HFFc6 (cell line): Measurements from ENCODE around the gene ZNF343. TPM values are rescaled to one million over a fixed set of nuclear protein-coding genes. Genes with fewer than 3 reads are reported as not detected.

Experiments used
- DNase-seq: peaks from one replicate; pipeline ENCODE4 v3.0.0-alpha.2; 2018
- H3K27ac Mint-ChIP-seq: 2 replicates; pipeline ENCODE4 v1.8.0; 2020; ENCODE audit warnings: mild to moderate bottlenecking, mixed read lengths
- H3K27me3 Mint-ChIP-seq: 2 replicates; pipeline ENCODE4 v1.8.0; 2021; ENCODE audit warnings: mild to moderate bottlenecking, moderate library complexity, mixed read lengths; ENCODE audit not compliant: insufficient read depth
- H3K36me3 Mint-ChIP-seq: 2 replicates; pipeline ENCODE4 v1.8.0; 2021; ENCODE audit warnings: low read depth, mixed read lengths
- H3K4me1 Mint-ChIP-seq: 2 replicates; pipeline ENCODE4 v1.8.0; 2020; ENCODE audit warnings: low read depth, mixed read lengths
- H3K4me3 Mint-ChIP-seq: 2 replicates; pipeline ENCODE4 v1.8.0; 2020; ENCODE audit warnings: mild to moderate bottlenecking, moderate library complexity, mixed read lengths
- H3K9me3 Mint-ChIP-seq: 2 replicates; pipeline ENCODE4 v1.8.0; 2020; ENCODE audit warnings: mild to moderate bottlenecking, mixed read lengths
- CTCF ChIP-seq: fragments of 200-600 bp; sonication (generic); IDR thresholded peaks from 2 replicates; pipeline ENCODE4 v1.5.0; 2021; ENCODE audit warnings: antibody characterized with exemption, mild to moderate bottlenecking
- total RNA-seq, 6 experiments: library from RNA; stranded (reverse); fragmentation: NEBNext Ultra II Directional; extraction: Animal tissue kit (Norgen Biotek cat#: 25700); gene quantifications; 2 replicates in 1 of 6; 3 replicates in 5 of 6; pipeline ENCODE4 v1.2.3, GENCODE V29; 2021

The ZNF343 gene
- total RNA-seq, 6 experiments from 2014 or later: 6.4 to 9.4 (median 8.8) TPM

GRCh38 chr20:2519115-2519809 lies 10.5 kb upstream of the ZNF343 start:
- TF ChIP-seq CTCF: no peak
- no peaks in the 10 kb centered on the region; the same call in 1 of the 2 replicates for H3K27me3 Mint-ChIP-seq
- no peaks in the 10 kb centered on the region for H3K9me3 Mint-ChIP-seq
- H3K27ac Mint-ChIP-seq: 0 out of 2 replicates have a peak overlapping the region, but pooled peaks have one; percentile 0
- H3K36me3 Mint-ChIP-seq: no peaks in the 10 kb centered on the region
- peaks cover 19% of the 10 kb centered on the region for H3K4me1 Mint-ChIP-seq
- H3K4me3 Mint-ChIP-seq: no peak overlapping the region
- DNase-seq: peak; percentile 32

- Mint-ChIP-seq H3K27ac (no peak overlapping the region), H3K27me3 (no peaks in the 10 kb centered on the region; the same call in 1 of the 2 replicates), H3K4me1 (peaks cover 16% of the 10 kb centered on the region), H3K36me3 (no peaks in the 10 kb centered on the region), H3K4me3 (no peak overlapping the region), H3K9me3 (no peaks in the 10 kb centered on the region)
- no peak for TF ChIP-seq CTCF
- DNase-seq: no peak
Observed at GRCh38 chr20:2518558-2518957, 9.8 kb upstream of the ZNF343 start.

GRCh38 chr20:2518096-2518495 lies 9.4 kb upstream of the ZNF343 start:
- no peak for DNase-seq
- no peak overlapping the region for H3K27ac Mint-ChIP-seq
- H3K27me3 Mint-ChIP-seq: no peaks in the 10 kb centered on the region; the same call in 1 of the 2 replicates
- no peak for TF ChIP-seq CTCF
- H3K4me3 Mint-ChIP-seq: no peak overlapping the region
- H3K36me3 Mint-ChIP-seq: no peaks in the 10 kb centered on the region
- H3K9me3 Mint-ChIP-seq: no peaks in the 10 kb centered on the region
- peaks cover 16% of the 10 kb centered on the region for H3K4me1 Mint-ChIP-seq

DNA sequence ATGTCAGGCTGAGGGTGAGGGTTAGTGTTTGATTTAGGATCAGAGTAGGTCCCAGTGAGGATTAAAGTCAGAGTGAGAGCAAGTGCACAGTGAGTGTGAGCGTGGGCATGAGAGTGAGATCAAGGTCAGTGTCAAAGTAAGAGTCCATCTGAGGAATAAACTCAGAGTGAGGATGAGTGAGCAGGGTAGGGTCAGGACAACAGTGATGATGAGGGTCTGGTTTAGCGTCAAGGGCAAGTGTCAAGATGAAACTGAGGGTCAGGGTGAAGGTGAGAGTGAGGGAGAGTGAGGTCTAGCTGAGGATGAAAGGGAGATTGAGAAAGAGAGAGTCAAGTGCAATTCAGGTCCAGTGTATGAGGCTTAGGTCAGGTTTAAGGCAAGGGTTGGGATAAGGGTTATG lies 7.7 kb upstream of the ZNF343 start:
- DNase-seq: no peak
- no peak overlapping the region for H3K4me3 Mint-ChIP-seq
- H3K36me3 Mint-ChIP-seq: no peaks in the 10 kb centered on the region
- H3K4me1 Mint-ChIP-seq: peaks cover 11% of the 10 kb centered on the region
- no peak overlapping the region for H3K27ac Mint-ChIP-seq
- TF ChIP-seq CTCF: no peak
- H3K27me3 Mint-ChIP-seq: no peaks in the 10 kb centered on the region; the same call in 1 of the 2 replicates
- H3K9me3 Mint-ChIP-seq: no peaks in the 10 kb centered on the region

DNA sequence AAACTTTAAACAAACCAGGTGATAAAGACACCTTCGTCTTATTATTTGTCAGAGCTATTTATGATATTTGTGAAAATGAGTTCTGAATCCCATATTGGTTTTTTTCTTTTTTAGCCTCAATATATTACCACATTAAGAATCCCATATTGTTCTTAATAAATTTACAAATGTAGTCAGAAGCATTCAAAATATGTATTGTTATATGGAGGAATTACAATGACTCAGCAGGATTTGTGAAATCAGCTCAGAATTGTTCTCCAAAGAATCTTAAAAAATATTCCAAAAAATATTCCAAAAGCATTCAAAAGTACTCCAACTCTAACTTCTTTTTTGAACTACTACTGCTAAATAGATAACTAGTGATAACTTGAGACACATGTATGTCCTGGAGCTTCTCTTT lies 6.5 kb upstream of the ZNF343 start:
- no peaks in the 10 kb centered on the region; the same call in 1 of the 2 replicates for H3K27me3 Mint-ChIP-seq
- no peak overlapping the region for H3K27ac Mint-ChIP-seq
- no peak for DNase-seq
- no peak for TF ChIP-seq CTCF
- peaks cover 11% of the 10 kb centered on the region for H3K4me1 Mint-ChIP-seq
- H3K4me3 Mint-ChIP-seq: no peak overlapping the region
- H3K9me3 Mint-ChIP-seq: no peaks in the 10 kb centered on the region
- no peaks in the 10 kb centered on the region for H3K36me3 Mint-ChIP-seq
